H1 (cell line): ENCODE data around the gene BASP1. TPM values are rescaled to one million over a fixed set of nuclear protein-coding genes. Genes with fewer than 3 reads are reported as not detected.

Experiments
- KDM1A ChIP-seq: fragments of 200-600, 300-600 bp; sonication (generic); IDR thresholded peaks from 2 replicates; pipeline ENCODE4 v1.7.1; 2016; ENCODE audit warnings: mild to moderate bottlenecking, low read length, borderline replicate concordance
- NANOG ChIP-seq: IDR thresholded peaks from 2 replicates; pipeline ENCODE4 v1.6.1; 2011; ENCODE audit warnings: low read length, low read depth, mild to moderate bottlenecking, inconsistent platforms; ENCODE audit not compliant: insufficient read depth, poor library complexity, severe bottlenecking
- RAD21 ChIP-seq, 2 experiments: IDR thresholded peaks in 1 of 2; conservative IDR thresholded peaks in 1 of 2; 2 replicates each; pipeline ENCODE4 v1.6.1; 2011; ENCODE audit warnings: low read depth in 2 of 2, low read length in 2 of 2, improper control_type of control experiment in 1 of 2, inconsistent platforms in 1 of 2, mild to moderate bottlenecking in 1 of 2, moderate library complexity in 1 of 2
- RBBP5 ChIP-seq: IDR thresholded peaks from 2 replicates; pipeline ENCODE4 v1.7.1; 2012; ENCODE audit warnings: low read depth, mild to moderate bottlenecking, inconsistent platforms, low read length, moderate library complexity, borderline replicate concordance
- SAP30 ChIP-seq: fragments of 300-600 bp; sonication (generic); IDR thresholded peaks from 2 replicates; pipeline ENCODE4 v1.7.1; 2012; ENCODE audit warnings: low read length, moderate library complexity, mild to moderate bottlenecking, inconsistent platforms; ENCODE audit not compliant: insufficient read depth, insufficient replicate concordance
- SIRT6 ChIP-seq: IDR thresholded peaks from one replicate; pipeline ENCODE4 v1.7.1; 2012; ENCODE audit warnings: low read length, inconsistent platforms
- SP4 ChIP-seq: IDR thresholded peaks from 2 replicates; pipeline ENCODE4 v1.6.1; 2012; ENCODE audit warnings: low read length, inconsistent platforms
- TBP ChIP-seq: IDR thresholded peaks from 2 replicates; pipeline ENCODE4 v1.6.1; 2011; ENCODE audit warnings: low read depth, low read length, improper control_type of control experiment
- polyA plus RNA-seq, 7 experiments: library from polyadenylated mRNA; depleted of rRNA in 3 of 7; stranded (reverse) in 5 of 7; unstranded in 2 of 7; fragments of >200 nt in 5 of 7; fragments of 200-250 nt in 2 of 7; gene quantifications; 1 replicate in 5 of 7; 2 replicates in 1 of 7; 4 replicates in 1 of 7; pipeline versions ENCODE4 v1.2.1 to v1.2.3, GENCODE V29; 2011 to 2013; ENCODE audit warnings: missing spikeins in 2 of 7, mixed read lengths in 2 of 7
- total RNA-seq: library from RNA; stranded (reverse); fragmentation: NEBNext Ultra II Directional; extraction: Animal tissue kit (Norgen Biotek cat#: 25700); gene quantifications from 2 replicates; pipeline ENCODE4 v1.2.1, GENCODE V29; 2021
- TF ChIP-seq, protein P1 (sequence below): IDR thresholded peaks from 2 replicates; pipeline ENCODE4 v1.6.1; 2012; ENCODE audit warnings: low read length, inconsistent platforms
- TF ChIP-seq, protein P2 (sequence below): IDR thresholded peaks from 2 replicates; pipeline ENCODE4 v1.6.1; 2011; ENCODE audit warnings: low read length, improper control_type of control experiment

Gene BASP1
- total and polyA plus RNA-seq, 2 of the 8 experiments (the other 6 are each of a cell fraction or from before 2014, with no cell fraction given): 95.2 to 104 TPM

DNA sequence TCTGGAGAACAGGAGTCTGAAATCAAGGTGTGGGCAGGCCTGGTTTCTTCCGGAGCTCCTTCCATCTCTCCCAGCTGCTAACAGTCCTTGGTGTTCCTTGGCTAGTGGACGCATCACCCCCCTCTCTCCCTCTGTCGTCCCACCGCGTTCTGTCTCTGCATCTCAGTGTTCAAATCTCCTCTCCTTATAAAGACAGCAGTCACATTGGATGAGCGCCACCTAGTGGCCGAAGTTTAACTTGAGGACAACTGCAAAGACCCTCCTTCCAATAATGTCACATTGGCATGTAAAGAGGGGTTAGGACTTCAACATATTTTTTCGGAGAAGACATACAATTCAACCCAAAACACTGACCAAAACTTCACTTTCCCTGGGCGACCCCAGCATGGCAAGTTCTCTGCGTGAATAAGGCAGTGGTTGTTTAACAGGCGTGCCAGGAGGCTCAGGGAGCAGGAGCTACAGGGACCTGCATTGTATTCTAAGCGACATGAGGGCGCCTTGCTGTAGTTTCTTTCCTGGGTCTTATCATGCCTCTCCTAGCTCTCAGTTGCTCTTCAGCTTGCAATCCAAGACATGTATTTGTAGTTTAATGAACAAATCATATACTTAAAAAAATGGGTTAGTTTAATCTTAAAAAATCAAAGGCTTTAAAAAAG, 27.9 kb upstream of the BASP1 start (continued):
- TF ChIP-seq, protein P1, sequence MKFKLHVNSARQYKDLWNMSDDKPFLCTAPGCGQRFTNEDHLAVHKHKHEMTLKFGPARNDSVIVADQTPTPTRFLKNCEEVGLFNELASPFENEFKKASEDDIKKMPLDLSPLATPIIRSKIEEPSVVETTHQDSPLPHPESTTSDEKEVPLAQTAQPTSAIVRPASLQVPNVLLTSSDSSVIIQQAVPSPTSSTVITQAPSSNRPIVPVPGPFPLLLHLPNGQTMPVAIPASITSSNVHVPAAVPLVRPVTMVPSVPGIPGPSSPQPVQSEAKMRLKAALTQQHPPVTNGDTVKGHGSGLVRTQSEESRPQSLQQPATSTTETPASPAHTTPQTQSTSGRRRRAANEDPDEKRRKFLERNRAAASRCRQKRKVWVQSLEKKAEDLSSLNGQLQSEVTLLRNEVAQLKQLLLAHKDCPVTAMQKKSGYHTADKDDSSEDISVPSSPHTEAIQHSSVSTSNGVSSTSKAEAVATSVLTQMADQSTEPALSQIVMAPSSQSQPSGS: no peak
- TF ChIP-seq SIRT6 (no peak), RBBP5 (no peak), NANOG (no peak), KDM1A (peak; percentile 81; the same call in 1 of the 2 replicates), TBP (no peak), SP4 (no peak), RAD21 (IDR thresholded peaks at IDR 0.05 in 1 of 2, conservative IDR thresholded peaks at IDR 0.05 in 1 of 2; ENCODE audit: low read depth in 2 of 2, low read length in 2 of 2) (peak; percentile 83 to 90), SAP30 (no peak)
- TF ChIP-seq, protein P2, sequence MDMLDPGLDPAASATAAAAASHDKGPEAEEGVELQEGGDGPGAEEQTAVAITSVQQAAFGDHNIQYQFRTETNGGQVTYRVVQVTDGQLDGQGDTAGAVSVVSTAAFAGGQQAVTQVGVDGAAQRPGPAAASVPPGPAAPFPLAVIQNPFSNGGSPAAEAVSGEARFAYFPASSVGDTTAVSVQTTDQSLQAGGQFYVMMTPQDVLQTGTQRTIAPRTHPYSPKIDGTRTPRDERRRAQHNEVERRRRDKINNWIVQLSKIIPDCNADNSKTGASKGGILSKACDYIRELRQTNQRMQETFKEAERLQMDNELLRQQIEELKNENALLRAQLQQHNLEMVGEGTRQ: no peak
